Kidney (tissue), 14 donors: ENCODE measurements around the gene FBXO42. TPM values are rescaled to one million over a fixed set of nuclear protein-coding genes. Genes with fewer than 3 reads are reported as not detected.

Experiments used
- DNase-seq, 5 donors: peaks; one replicate each; pipeline ENCODE4 v3.0.0-alpha.2; 2013 to 2020
- FAIRE-seq: peaks from 2 replicates; lab custom pipeline; 2012; peaks lifted over from hg19 to GRCh38; lab: Jason Lieb, UNC
- H3K27ac ChIP-seq, 2 donors: one replicate each; pipeline ENCODE4 v1.7.0; 2013; ENCODE audit warnings: low read depth in 2 of 2, low read length in 2 of 2, inconsistent platforms in 1 of 2
- H3K27me3 ChIP-seq: one replicate; pipeline ENCODE4 v1.7.1; 2013; ENCODE audit warnings: low read length, inconsistent platforms; ENCODE audit not compliant: control insufficient read depth, insufficient read depth
- H3K36me3 ChIP-seq, 3 donors: one replicate each; pipeline versions ENCODE4 v1.7.0 to v1.7.1; 2013; ENCODE audit warnings: low read length in 3 of 3, control low read depth in 1 of 3, inconsistent platforms in 1 of 3; ENCODE audit not compliant: insufficient read depth in 3 of 3, control insufficient read depth in 2 of 3
- H3K4me1 ChIP-seq, 3 donors: one replicate each; pipeline versions ENCODE4 v1.7.0 to v1.7.1; 2013; ENCODE audit warnings: low read length in 3 of 3, inconsistent platforms in 1 of 3, low read depth in 1 of 3; ENCODE audit not compliant: control insufficient read depth in 2 of 3, insufficient read depth in 2 of 3
- H3K4me3 ChIP-seq, 3 donors: one replicate each; pipeline versions ENCODE4 v1.7.0 to v1.8.1; 2013; ENCODE audit warnings: low read length in 3 of 3, control low read depth in 1 of 3, inconsistent platforms in 1 of 3
- H3K9ac ChIP-seq, 3 donors: one replicate each; pipeline versions ENCODE4 v1.7.0 to v1.7.1; 2013; ENCODE audit warnings: low read length in 3 of 3, control low read depth in 1 of 3, inconsistent platforms in 1 of 3
- H3K9me3 ChIP-seq, 3 donors: one replicate each; pipeline versions ENCODE4 v1.7.0 to v1.7.1; 2013; ENCODE audit warnings: low read length in 3 of 3, control low read depth in 1 of 3, inconsistent platforms in 1 of 3; ENCODE audit not compliant: control insufficient read depth in 2 of 3, insufficient read depth in 1 of 3
- intact Hi-C: fragments of 100-400 bp; cut with DNase I; formaldehyde crosslinking; loops from one replicate; pipeline ENCODE4 v1.11.1; 2022
- polyA plus RNA-seq: library from polyadenylated mRNA; stranded (reverse); fragments of 350-450 nt; fragmentation: Illumina TruSeq; extraction: RNeasy Lipid Tissue Mini Kit (QIAGEN cat#74804); gene quantifications from one replicate; pipeline ENCODE4 v1.2.3, GENCODE V29; 2014; ENCODE audit warnings: low read depth, low replicate concordance; ENCODE audit not compliant: insufficient read depth
- total RNA-seq: library from RNA; stranded (reverse); fragmentation: NEBNext Ultra II Directional; extraction: Animal tissue kit (Norgen Biotek cat#: 25700); gene quantifications from one replicate; pipeline ENCODE4 v1.2.1, GENCODE V29; 2021
- TF ChIP-seq, protein P1 (sequence below): IDR thresholded peaks from 3 replicates; pipeline ENCODE4 v1.5.1; 2012; ENCODE audit warnings: mild to moderate bottlenecking, moderate library complexity, borderline replicate concordance; ENCODE audit not compliant: insufficient read depth; ENCODE audit errors: extremely low read depth
- donor health status: control.
- donor health status: control.
- donor health status: control.
- donor health status: control.
- donor health status: control.
- donor health status: DM: yes; HTN: yes; CAD: no.
- donor health status: Normal renal cell carcinoma (clear cell type).

The FBXO42 gene
- total and polyA plus RNA-seq, 2 donors from 2014 or later = 14.1 to 22.1 TPM

GRCh38 chr1:16235347-16235746, 116.9 kb downstream of the FBXO42 start:
- Histone ChIP-seq H3K4me1 (peaks cover 0 to 13% (median 3%) of the 10 kb centered on the region in 3 donors), H3K27me3 (no peaks in the 10 kb centered on the region), H3K9me3 (no peaks in the 10 kb centered on the region), H3K9ac (no peak overlapping the region), H3K4me3 (no peak overlapping the region), H3K27ac (no peak overlapping the region), H3K36me3 (no peaks in the 10 kb centered on the region)
- DNase-seq (no peak), FAIRE-seq (no peak)
- TF ChIP-seq, protein P1, sequence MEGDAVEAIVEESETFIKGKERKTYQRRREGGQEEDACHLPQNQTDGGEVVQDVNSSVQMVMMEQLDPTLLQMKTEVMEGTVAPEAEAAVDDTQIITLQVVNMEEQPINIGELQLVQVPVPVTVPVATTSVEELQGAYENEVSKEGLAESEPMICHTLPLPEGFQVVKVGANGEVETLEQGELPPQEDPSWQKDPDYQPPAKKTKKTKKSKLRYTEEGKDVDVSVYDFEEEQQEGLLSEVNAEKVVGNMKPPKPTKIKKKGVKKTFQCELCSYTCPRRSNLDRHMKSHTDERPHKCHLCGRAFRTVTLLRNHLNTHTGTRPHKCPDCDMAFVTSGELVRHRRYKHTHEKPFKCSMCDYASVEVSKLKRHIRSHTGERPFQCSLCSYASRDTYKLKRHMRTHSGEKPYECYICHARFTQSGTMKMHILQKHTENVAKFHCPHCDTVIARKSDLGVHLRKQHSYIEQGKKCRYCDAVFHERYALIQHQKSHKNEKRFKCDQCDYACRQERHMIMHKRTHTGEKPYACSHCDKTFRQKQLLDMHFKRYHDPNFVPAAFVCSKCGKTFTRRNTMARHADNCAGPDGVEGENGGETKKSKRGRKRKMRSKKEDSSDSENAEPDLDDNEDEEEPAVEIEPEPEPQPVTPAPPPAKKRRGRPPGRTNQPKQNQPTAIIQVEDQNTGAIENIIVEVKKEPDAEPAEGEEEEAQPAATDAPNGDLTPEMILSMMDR = no peak
- intact Hi-C loops = no loop called here

GRCh38 chr1:16233431-16233830, 118.8 kb downstream of the FBXO42 start:
- no peak overlapping the region for H3K4me3 ChIP-seq
- peak in 1 of 5 donors; percentile 24 for DNase-seq

GRCh38 chr1:16232316-16232710, 120.0 kb downstream of the FBXO42 start:
- H3K4me1 ChIP-seq = peaks cover 0 to 9% (median 0%) of the 10 kb centered on the region in 3 donors
- DNase-seq (no peak), FAIRE-seq (no peak)
- H3K27ac ChIP-seq = no peak overlapping the region
- no peak overlapping the region for H3K4me3 ChIP-seq
- intact Hi-C loops = no loop called here
- TF ChIP-seq, protein P1 = no peak
- no peak overlapping the region for H3K9ac ChIP-seq
- H3K9me3 ChIP-seq = no peaks in the 10 kb centered on the region
- no peaks in the 10 kb centered on the region for H3K36me3 ChIP-seq
- peaks cover 5% of the 10 kb centered on the region for H3K27me3 ChIP-seq

More at GRCh38 chr1:16233431-16233830, 118.8 kb downstream of the FBXO42 start:
- no peak overlapping the region for H3K9ac ChIP-seq
- FAIRE-seq = no peak
- TF ChIP-seq, protein P1 = no peak
- intact Hi-C loops = no loop called here
- no peaks in the 10 kb centered on the region for H3K36me3 ChIP-seq
- peaks cover 0 to 13% (median 3%) of the 10 kb centered on the region in 3 donors for H3K4me1 ChIP-seq
- no peak overlapping the region for H3K27ac ChIP-seq
- H3K9me3 ChIP-seq = no peaks in the 10 kb centered on the region
- H3K27me3 ChIP-seq = no peaks in the 10 kb centered on the region
